Midbrain (tissue), 1 donor: ENCODE results near the gene CDHR5.

Experiments
- DNase-seq: peaks from one replicate; lab custom pipeline; 2025; lab: John Stamatoyannopoulos, UW

The CDHR5 gene

GRCh38 chr11:645536-645935 lies 20.8 kb upstream of the CDHR5 start:
- DNase-seq: no peak

- no peak for DNase-seq
Measured at GRCh38 chr11:643849-644738, 19.3 kb upstream of the CDHR5 start.

- no peak for DNase-seq
Measured at GRCh38 chr11:643366-643765, 18.6 kb upstream of the CDHR5 start.

GRCh38 chr11:641806-642370 lies 17.1 kb upstream of the CDHR5 start:
- no peak for DNase-seq

GRCh38 chr11:640021-640706 lies 15.4 kb upstream of the CDHR5 start:
- DNase-seq: no peak

GRCh38 chr11:639332-639955 lies 14.7 kb upstream of the CDHR5 start:
- no peak for DNase-seq

- DNase-seq: no peak
Measured at GRCh38 chr11:638631-639331, 14.0 kb upstream of the CDHR5 start.

GRCh38 chr11:637593-638521 lies 13.1 kb upstream of the CDHR5 start:
- DNase-seq: no peak

GRCh38 chr11:637333-637592 lies 12.5 kb upstream of the CDHR5 start:
- DNase-seq: no peak

- no peak for DNase-seq
Measured at GRCh38 chr11:636511-637332, 12.0 kb upstream of the CDHR5 start, which contains the start of gene DRD4. DRD4 (plus strand) TSS chr11:637269; CDS start chr11:637305, 36 bp downstream.

- no peak for DNase-seq
Measured at GRCh38 chr11:635945-636510, 11.3 kb upstream of the CDHR5 start.

GRCh38 chr11:630871-631270 lies 6.1 kb upstream of the CDHR5 start:
- DNase-seq: no peak

- no peak for DNase-seq
Measured at GRCh38 chr11:629237-629583, 4.5 kb upstream of the CDHR5 start.

GRCh38 chr11:628056-628455 lies 3.3 kb upstream of the CDHR5 start:
- no peak for DNase-seq

GRCh38 chr11:627308-627576 lies 2.5 kb upstream of the CDHR5 start:
- no peak for DNase-seq

- no peak for DNase-seq
Measured at GRCh38 chr11:626475-627307, 1.9 kb upstream of the CDHR5 start, which contains the start of gene SCT. SCT (minus strand) TSS chr11:627181; CDS start chr11:627143, 38 bp downstream.

GRCh38 chr11:625636-626268 lies 997 bp upstream of the CDHR5 start:
- no peak for DNase-seq

GRCh38 chr11:623999-624704 lies 603 bp downstream of the CDHR5 start:
- DNase-seq: no peak
